Amniotic epithelial cell (primary cell): ENCODE results near the gene ARHGAP12.

Source experiments
- DNase-seq: peaks from one replicate; pipeline ENCODE4 v3.0.0-alpha.2; 2010; ENCODE audit warnings: low read depth

The ARHGAP12 gene

DNA sequence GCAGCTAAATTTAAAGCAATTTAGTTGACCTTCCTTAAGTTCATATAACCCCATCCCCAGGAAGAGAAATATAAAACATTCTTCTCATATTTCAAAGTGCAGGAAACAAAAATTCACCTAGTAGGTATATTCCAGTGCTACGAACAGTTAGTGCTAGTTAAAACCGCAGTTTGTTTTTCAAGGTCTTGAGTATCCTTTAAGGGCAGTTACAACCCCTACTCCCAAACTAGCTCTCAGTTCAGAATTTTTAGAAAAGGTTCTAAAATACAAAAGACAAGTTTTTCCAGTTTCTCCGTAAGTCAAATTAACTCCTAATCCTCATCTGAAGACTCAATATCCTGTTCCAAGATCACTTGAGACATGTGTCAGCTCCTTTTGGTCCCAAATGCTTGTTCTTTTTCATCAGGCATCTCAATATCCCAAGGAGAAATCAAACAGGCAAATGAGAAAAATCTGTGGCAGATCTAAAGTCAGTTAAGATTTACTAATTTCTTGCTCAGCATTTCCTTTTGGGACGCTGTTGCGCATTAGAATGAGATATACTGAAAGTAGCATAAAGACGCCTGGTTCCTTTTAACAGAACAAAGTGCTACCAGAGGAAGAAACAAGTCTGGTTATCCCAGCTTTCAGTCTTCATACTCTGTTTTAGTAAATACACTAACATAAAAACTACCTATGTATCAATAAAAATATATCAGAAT is 51.8 kb downstream of the ARHGAP12 start:
- no peak for DNase-seq

- no peak for DNase-seq
Observed at GRCh38 chr10:31875608-31876007, 53.0 kb downstream of the ARHGAP12 start.

DNA sequence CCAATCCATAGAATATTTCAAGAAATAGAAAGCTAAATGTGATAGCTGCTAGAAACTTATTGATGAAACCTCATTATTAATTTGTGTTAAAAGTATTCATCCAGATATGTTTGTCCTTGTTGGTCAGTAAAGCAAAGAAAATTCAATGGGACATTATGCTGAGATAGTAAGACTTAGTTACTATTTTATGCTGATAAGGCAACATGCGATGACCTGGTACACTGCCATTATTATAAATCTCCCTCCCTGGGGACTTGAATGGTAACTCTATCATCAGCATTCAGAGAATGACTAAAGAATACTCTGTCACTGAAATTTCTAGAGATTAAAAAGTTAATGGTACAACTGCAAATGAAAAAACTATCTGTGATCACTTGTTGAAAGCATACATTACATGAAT is 54.9 kb downstream of the ARHGAP12 start:
- no peak for DNase-seq

GRCh38 chr10:31871266-31872065 is 57.2 kb downstream of the ARHGAP12 start:
- DNase-seq: peak; percentile 14

DNA sequence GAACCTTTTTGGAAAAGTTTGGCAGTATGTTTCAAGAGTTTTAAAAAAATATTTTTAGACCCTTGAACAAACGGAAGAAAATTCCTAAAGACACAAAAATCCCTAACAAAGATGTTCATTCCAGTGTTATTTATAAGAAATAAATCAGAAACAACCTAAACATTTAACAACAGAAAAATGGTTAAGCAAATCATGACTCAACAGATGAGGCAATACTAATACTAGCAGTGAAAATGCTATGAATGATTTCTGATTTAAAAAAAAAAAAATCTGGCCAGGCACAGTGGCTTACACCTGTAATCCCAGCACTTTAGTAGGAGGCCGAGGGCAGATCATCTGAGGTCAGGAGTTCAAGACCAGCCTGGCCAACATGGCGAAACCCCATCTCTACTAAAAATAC is 61.0 kb downstream of the ARHGAP12 start:
- DNase-seq: peak; percentile 53

GRCh38 chr10:31866118-31866670 is 62.4 kb downstream of the ARHGAP12 start:
- peak; percentile 41 for DNase-seq

GRCh38 chr10:31864834-31865518 is 63.7 kb downstream of the ARHGAP12 start:
- DNase-seq: no peak

GRCh38 chr10:31855033-31855432 is 73.6 kb downstream of the ARHGAP12 start:
- no peak for DNase-seq

DNA sequence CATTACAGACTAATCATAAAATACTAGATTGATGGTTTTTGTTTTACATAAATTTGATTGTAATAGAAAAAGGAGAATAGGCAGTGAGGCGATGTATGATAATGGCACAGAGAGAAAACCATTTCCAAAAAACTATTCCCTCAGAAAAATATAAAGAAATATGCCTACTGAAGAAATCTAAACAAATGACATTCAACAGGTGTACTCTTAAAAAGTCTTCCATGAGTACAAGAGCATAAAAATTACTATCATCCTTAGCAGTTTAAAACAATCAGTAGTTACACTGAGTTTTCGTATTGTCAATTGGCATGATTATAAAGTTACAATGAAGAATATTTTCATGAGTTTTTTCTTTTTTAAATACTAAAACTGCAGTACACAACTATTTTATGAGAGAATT is 75.0 kb downstream of the ARHGAP12 start:
- DNase-seq: no peak

- DNase-seq: no peak
Observed at GRCh38 chr10:31851216-31851615, 77.4 kb downstream of the ARHGAP12 start.

DNA sequence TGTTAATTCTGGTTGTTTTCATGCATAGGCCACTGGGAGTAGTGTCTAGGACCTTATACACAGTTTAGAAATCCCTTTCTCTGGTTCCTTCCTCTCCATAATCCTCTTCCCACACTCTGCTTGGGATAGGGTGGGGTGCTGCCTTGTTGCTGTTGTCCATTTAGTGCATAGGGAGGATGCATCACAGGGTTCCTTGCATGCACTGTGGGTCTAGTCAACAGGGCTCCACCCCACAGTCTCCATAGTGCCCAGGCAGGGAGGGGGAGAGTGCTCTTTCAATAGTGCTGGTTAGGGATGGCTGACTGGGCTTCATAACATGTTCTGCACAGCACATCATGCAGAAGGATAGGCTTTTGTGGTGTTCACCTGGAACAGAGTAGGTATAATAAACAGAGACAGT is 81.1 kb downstream of the ARHGAP12 start:
- no peak for DNase-seq

DNA sequence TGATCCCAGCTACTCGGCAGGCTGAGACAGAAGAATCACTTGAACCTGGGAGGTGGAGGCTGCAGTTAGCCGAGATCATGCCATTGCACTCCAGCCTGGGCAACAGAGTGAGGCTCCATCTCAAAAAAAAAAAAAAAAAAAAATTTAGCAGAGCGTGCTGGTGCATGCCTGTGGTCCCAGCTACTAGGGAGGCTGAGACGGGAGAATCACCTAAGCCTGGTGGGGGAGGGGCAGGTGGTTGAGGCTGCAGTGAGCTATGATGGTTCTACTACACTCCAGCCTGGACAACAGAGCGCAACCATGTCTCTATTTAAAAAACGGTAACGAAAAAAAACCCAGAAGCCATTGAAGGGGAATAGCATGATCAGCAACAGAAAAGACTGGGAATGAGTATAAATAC is 89.9 kb downstream of the ARHGAP12 start:
- DNase-seq: no peak

DNA sequence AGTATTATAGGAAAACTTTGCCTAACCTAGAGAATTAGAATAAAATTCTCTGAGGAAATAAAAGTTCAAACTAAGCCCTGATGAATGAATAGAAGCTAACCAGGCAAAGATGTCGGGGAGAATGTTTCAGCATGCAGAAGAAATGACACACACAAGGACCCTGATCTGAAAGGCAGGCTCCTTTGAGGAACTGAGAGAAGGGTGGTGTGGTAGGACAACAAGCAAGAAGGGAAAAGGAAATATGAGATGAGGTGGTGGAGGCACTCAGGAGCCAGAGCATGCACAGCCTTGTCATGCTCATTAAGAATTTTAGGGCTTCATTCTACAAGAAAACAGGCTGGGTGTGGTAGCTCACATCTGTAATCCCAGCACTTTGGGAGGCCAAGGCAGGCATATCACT is 90.6 kb downstream of the ARHGAP12 start:
- DNase-seq: no peak

DNA sequence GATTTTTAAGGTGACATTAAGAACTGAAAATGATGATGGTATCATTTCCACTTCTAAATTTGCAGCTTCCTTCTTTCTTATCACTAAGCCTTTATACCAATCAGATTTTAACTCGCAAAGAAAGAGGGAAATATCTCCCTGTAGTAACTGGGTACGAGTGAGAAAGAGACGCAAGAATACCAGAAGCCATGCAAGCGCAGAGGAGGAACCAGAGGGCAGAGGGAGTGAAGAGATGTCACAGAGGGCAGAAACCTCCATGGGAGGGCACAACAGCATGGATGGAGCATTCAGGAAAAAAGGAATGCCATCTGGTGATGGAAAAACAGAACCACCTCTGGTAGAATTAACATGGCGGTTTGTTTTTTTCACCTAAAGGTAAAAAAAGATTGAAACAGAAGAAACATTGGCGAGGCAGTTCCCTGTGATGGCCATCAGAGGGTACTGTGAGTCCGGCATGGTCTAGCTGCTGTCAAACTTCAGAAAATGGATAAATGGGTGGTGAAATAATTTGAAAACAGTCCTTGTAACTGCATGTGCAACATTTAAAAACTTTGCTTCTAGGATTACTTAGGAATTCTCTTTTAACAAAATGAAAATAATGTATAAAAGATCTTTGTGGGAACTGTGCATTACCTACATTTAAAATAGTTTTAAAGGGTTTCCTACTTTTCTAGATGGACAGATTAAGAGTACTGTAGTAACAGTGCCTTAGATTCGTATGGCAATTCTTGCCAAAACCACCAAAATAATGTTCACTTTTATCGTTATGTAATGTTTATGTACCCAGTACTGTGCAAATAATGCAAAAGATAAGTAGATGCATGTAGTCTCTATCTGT is 91.8 kb downstream of the ARHGAP12 start:
- DNase-seq: peak; percentile 51

DNA sequence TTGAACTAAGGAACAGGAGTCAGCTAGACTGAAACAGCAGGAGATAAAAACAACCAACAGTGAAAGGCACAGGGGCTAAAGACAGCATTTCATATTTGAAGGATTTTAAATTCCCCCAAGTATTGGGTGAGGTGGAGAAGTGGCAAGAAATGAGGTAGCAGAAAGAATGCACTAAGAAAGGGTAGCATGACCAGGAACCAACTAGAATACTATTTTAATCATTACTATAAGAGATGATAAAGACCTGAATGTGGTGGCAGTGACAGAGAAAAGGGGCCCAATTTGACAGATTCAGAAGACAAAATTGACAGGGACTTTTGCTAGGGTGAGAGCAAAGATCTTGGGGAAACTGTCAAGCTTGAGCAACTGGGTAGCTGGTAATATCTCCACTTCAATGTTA is 94.9 kb downstream of the ARHGAP12 start:
- no peak for DNase-seq

- no peak for DNase-seq
Observed at GRCh38 chr10:31832261-31832660, 96.4 kb downstream of the ARHGAP12 start.

DNA sequence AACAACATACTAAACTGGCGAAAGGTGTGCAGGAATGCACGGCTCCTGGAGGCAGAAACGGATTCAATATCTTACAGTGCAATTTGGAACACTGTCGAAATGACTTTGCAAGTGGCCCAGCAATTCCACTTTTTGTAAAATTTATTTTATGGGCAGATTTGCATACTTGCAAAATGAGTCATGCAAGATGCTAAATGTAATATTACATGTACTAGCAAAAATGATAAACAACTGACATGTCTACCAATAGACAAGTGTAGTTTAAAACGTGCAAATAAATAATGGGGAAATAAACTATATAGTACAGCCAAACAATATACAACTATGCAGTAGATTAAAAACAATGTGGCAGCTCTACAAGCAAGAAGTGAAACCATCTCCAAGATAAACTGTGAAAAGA is 97.7 kb downstream of the ARHGAP12 start:
- DNase-seq: peak; percentile 51

- no peak for DNase-seq
Observed at GRCh38 chr10:31829776-31830175, 98.9 kb downstream of the ARHGAP12 start.

GRCh38 chr10:31823358-31823757 is 105.3 kb downstream of the ARHGAP12 start:
- no peak for DNase-seq

- no peak for DNase-seq
Observed at GRCh38 chr10:31822616-31823318, 105.9 kb downstream of the ARHGAP12 start.

- no peak for DNase-seq
Observed at GRCh38 chr10:31822150-31822549, 106.5 kb downstream of the ARHGAP12 start.
